Lower lobe of right lung (tissue), 2 donors: ENCODE data around the gene BCAR3. TPM values are rescaled to one million over a fixed set of nuclear protein-coding genes. Genes with fewer than 3 reads are reported as not detected.
A peak's percentile ranks its signal among the peaks of the same experiment; 100 is the strongest.

ENCODE experiments used
- ATAC-seq, 2 donors: fragments of 200-7000 bp; cut with Tn5 transposase; one replicate each; pipeline ENCODE4 v1.9.1; 2020 to 2022; ENCODE audit warnings: mild to moderate bottlenecking in 2 of 2, moderate library complexity in 2 of 2
- DNase-seq: peaks from one replicate; pipeline ENCODE4 v3.0.0-alpha.2; 2020
- H3K27ac ChIP-seq: fragments of 200-600 bp; one replicate; pipeline ENCODE4 v1.8.0; 2022
- H3K27me3 ChIP-seq: fragments of 200-600 bp; one replicate; pipeline ENCODE4 v1.8.0; 2022; ENCODE audit warnings: low read depth
- H3K36me3 ChIP-seq: fragments of 200-600 bp; one replicate; pipeline ENCODE4 v1.8.0; 2022; ENCODE audit warnings: mild to moderate bottlenecking
- H3K4me1 ChIP-seq: fragments of 200-600 bp; one replicate; pipeline ENCODE4 v1.8.0; 2022
- H3K4me3 ChIP-seq: fragments of 200-600 bp; one replicate; pipeline ENCODE4 v1.8.0; 2022; ENCODE audit warnings: mild to moderate bottlenecking
- H3K9me3 ChIP-seq: fragments of 200-600 bp; one replicate; pipeline ENCODE4 v1.8.0; 2022
- intact Hi-C: fragments of 100-400 bp; cut with DNase I; formaldehyde crosslinking; loops from one replicate; pipeline ENCODE4 v1.11.0; 2022
- total RNA-seq: library from RNA; stranded (reverse); fragmentation: NEBNext Ultra II Directional; extraction: Animal tissue kit (Norgen Biotek cat#: 25700); gene quantifications from one replicate; pipeline ENCODE4 v1.2.1, GENCODE V29; 2021
- TF ChIP-seq, protein P1 (sequence below): fragments of 200-600 bp; IDR thresholded peaks from one replicate; pipeline ENCODE4 v1.8.0; 2022; ENCODE audit warnings: antibody characterized with exemption, mild to moderate bottlenecking
- donor health status: DM: no; HTN: yes; CAD: no; lungs with severe emphysema.

BCAR3 gene
- total RNA-seq, 1 donor from 2014 or later = 24.9 TPM

DNA sequence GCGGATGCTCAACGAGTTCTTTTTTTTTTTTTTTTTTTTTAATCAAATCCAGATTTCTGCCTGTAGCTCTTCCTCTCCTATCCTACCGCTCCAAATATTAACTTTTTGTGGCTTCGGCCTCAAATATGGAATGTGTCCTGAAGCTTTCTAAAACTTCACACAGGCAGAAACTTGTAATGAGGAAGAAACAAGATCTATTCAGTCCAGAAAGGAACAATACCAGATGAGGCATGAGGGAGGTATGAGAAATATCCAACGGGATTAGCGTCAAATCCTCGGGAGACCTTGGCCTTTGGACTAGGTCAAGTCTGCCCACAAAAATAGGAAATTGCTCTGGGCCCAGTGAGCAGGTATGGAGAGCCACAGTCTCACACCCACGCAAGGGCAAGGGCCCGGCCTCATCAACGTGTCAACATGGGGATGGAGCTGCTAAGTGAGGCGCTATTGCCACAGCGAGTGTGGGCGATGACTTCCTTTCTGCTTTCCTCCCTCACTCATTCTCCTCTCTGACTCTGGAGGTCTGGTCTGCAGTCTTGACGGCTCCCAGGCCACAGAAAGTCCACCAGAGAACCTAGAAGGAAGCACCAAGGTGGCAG lies 66.6 kb downstream of the BCAR3 start:
- TF ChIP-seq, protein P1, sequence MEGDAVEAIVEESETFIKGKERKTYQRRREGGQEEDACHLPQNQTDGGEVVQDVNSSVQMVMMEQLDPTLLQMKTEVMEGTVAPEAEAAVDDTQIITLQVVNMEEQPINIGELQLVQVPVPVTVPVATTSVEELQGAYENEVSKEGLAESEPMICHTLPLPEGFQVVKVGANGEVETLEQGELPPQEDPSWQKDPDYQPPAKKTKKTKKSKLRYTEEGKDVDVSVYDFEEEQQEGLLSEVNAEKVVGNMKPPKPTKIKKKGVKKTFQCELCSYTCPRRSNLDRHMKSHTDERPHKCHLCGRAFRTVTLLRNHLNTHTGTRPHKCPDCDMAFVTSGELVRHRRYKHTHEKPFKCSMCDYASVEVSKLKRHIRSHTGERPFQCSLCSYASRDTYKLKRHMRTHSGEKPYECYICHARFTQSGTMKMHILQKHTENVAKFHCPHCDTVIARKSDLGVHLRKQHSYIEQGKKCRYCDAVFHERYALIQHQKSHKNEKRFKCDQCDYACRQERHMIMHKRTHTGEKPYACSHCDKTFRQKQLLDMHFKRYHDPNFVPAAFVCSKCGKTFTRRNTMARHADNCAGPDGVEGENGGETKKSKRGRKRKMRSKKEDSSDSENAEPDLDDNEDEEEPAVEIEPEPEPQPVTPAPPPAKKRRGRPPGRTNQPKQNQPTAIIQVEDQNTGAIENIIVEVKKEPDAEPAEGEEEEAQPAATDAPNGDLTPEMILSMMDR = no peak
- Histone ChIP-seq H3K4me1 (peaks cover 39% of the 10 kb centered on the region), H3K27ac (peak overlapping the region; percentile 59), H3K4me3 (no peak overlapping the region), H3K9me3 (no peaks in the 10 kb centered on the region), H3K36me3 (no peaks in the 10 kb centered on the region), H3K27me3 (no peaks in the 10 kb centered on the region)
- intact Hi-C loops = no loop called here
- ATAC-seq (no peak), DNase-seq (no peak)

DNA sequence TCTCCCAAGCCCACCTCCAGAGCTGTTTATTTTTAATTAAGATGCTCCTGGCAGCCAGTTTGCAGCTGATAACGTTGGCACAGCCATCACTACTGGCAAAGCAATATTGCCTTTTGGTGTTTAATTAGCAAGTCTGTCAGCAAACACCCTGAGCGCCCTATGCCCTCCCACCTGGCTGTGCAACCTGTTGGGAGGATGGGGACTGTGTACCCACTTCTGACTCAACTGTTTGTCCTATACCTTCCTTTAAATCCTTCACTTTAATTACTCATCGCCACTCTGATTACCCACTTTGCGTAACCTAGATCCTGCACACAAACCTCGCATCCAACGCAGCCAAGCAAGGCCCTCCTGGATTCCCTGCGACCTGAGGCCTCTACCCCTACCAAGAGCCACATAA lies 67.1 kb downstream of the BCAR3 start:
- no peak overlapping the region for H3K27ac ChIP-seq
- intact Hi-C loops = no loop called here
- ATAC-seq (no peak), DNase-seq (no peak)
- no peaks in the 10 kb centered on the region for H3K36me3 ChIP-seq
- peaks cover 43% of the 10 kb centered on the region for H3K4me1 ChIP-seq
- TF ChIP-seq, protein P1 = no peak
- no peaks in the 10 kb centered on the region for H3K9me3 ChIP-seq
- H3K4me3 ChIP-seq = no peak overlapping the region
- no peaks in the 10 kb centered on the region for H3K27me3 ChIP-seq

DNA sequence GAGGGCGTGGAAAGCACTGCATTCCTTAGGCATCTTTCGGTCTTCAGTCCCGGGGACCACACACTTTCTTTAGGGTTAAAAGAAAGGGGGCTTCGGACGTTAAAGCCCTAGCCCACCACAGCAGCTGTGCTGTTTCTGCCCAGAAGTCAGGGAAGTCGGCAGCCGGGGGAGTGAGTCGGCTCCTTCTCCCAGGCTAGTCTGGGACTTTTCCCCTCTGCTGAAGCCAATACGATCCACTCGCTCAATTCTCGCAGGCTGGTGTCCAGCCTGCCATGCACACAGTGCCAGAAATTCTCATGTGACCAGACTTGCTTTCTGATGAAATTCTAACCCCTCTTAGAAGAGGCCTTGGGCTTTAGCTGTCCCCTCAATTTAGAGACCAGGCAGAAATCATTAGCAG lies 67.7 kb downstream of the BCAR3 start:
- ATAC-seq = peak; percentile 34 to 56
- TF ChIP-seq, protein P1 = no peak
- intact Hi-C loops = no loop called here
- DNase-seq = no peak
- Histone ChIP-seq H3K4me3 (peak overlapping the region; percentile 36), H3K27me3 (no peaks in the 10 kb centered on the region), H3K9me3 (no peaks in the 10 kb centered on the region), H3K27ac (no peak overlapping the region), H3K36me3 (no peaks in the 10 kb centered on the region), H3K4me1 (peaks cover 49% of the 10 kb centered on the region)

DNA sequence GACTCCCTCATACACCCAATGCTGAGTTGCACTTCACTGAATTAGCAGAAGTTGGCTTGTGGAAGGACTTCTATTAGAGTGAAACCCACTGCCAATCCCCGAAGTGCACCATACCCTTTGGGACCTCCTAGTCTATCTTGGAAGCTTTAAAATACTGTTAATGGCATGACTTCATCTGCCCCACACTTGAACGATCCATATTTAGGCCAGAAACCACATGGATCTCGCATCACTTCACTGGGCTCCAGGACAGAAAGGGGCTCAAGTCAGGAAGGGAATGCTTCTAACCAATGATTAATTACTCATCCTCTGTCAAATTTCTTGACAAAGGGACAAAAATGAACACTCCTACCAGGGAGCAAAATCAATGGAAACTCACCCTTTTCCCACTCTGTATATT lies 69.1 kb downstream of the BCAR3 start:
- Histone ChIP-seq H3K4me3 (no peak overlapping the region), H3K36me3 (no peaks in the 10 kb centered on the region), H3K4me1 (peaks cover 54% of the 10 kb centered on the region), H3K27me3 (no peaks in the 10 kb centered on the region), H3K9me3 (no peaks in the 10 kb centered on the region), H3K27ac (no peak overlapping the region)
- TF ChIP-seq, protein P1 = no peak
- intact Hi-C loops = no loop called here
- no peak for DNase-seq
- no peak for ATAC-seq

DNA sequence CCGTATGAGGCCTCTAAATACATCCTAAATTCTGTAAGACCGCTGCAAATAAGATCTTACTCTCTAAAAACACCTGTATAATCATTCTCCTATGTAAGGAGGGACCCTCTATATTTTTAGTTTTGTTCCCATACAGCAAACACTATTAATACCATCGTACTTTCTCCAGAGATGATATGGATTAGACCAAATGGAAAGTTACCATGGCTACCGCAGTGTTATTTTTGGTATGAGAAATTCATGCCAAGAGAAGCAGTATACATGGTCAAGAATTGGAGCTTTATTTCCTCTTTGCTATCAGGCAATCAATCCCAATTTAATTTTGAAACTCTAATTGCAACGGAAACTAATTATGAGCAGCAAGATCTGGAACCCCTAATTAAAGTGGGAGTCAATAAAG lies 70.0 kb downstream of the BCAR3 start:
- no peak overlapping the region for H3K27ac ChIP-seq
- H3K4me3 ChIP-seq = no peak overlapping the region
- TF ChIP-seq, protein P1 = no peak
- no peaks in the 10 kb centered on the region for H3K9me3 ChIP-seq
- no peaks in the 10 kb centered on the region for H3K27me3 ChIP-seq
- no peaks in the 10 kb centered on the region for H3K36me3 ChIP-seq
- intact Hi-C loops = no loop called here
- H3K4me1 ChIP-seq = peaks cover 48% of the 10 kb centered on the region
- no peak for DNase-seq
- no peak for ATAC-seq
